Hematopoietic multipotent progenitor cell treated with erythropoietin and hydrocortisone succinate and interleukin-3 and kit ligand, for 6 days (in vitro differentiated cells): ENCODE measurements around the gene NEUROG1.
"Not testable (repeated sequence)": the region's sequence is repeated elsewhere in the genome, so short reads cannot be mapped to it uniquely, and the experiment has no call there.

Source experiments
- DNase-seq: peaks from one replicate; pipeline ENCODE4 v3.0.0-alpha.2; 2015

The NEUROG1 gene

DNA sequence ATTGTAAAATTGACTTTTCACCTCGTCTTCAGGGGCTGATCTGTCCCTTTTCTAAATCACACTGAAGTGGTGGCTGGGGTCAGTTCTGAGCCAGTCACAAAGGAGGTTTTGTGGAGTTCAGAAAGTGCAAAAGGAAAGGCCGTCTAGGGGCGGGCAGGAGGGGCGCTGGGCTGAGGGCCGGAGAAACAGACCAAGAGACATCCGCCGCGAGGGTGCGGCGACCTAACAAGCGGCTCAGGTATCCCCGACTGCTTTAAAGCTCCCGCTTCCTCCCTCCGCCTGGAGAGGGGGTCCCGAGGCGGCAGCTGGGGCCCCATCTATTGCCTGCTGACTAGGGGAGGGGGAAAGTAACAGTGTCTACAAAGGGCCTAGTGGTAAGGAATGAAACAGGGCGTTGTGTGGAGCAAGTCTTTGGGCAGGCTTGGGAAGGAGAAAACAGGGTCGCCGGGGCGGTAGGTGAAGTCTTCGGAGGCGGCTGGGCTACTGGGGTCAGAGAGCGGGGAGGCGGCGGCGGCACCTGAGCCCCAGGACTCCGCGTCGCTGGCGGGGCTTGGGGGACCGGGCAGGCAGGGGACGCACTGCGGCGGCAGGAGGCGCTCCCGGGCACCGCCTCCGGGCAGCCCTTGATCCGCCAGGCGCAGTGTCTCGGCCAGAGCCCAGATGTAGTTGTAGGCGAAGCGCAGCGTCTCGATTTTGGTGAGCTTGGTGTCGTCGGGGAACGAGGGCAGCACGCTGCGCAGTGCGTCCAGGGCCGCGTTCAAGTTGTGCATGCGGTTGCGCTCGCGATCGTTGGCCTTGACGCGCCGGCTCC, 950 bp downstream of the NEUROG1 start:
- peak; percentile 58 for DNase-seq

GRCh38 chr5:135533794-135534193, 2.0 kb downstream of the NEUROG1 start:
- no peak for DNase-seq

DNA sequence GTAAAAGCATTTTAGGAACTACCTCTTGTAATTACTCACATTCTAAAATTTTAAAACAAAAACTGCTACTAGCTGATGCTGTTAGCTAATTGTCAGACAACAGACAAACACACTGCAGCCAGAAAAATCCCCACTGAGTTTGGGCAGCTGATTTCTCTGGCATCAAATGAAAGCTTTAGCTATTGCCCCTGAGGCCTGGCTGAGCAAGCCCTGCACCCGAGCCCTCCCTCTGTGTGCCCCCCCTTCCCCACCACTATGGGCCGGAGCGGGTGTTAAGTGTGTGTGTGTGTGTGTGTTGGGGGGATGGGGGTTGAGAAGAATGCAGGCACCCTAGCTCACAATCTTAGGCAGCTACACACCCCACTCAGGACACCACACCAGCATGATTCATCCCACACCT, 2.4 kb downstream of the NEUROG1 start:
- DNase-seq = no peak

DNA sequence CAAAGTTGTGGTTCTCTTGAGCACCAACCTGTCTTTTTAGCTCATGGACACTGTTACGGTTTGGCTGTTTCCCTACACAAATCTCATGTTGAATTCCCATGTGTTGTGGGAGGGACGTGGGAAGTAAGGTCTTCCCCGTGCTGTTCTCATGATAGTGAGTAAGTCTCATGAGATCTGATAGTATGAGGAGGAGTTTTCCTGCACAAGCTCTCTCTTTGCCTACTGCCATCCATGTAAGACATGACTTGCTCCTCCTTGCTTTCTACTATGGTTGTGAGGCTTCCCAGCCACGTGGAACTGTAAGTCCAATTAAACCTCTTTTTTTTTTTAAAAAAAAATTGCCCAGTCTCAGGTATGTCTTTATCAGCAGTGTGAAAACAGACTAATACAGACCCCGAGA, 6.2 kb downstream of the NEUROG1 start:
- not testable (repeated sequence) for DNase-seq

- no peak for DNase-seq
Measured at GRCh38 chr5:135526924-135527323, 8.8 kb downstream of the NEUROG1 start.

- no peak for DNase-seq
Measured at GRCh38 chr5:135521964-135522363, 13.8 kb downstream of the NEUROG1 start.

DNA sequence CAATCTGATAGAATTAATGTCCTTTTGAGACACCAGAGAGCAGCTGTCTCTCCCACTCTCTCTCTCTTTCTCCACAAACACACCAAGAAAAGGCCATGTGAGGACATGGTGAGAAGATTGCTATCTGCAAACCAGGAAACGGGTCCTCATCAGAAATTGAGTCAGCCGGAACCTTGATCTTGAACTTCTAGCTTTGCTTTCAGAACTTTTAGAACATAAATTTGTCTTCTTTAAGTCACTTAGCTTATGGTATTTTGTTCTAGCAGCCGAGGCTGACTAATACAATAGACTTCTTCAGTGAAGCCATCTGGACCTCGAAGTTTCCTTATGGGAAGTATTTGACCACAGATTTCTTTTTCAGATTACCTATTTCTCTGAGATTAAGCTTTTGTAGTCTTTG, 18.1 kb downstream of the NEUROG1 start:
- DNase-seq = no peak

DNA sequence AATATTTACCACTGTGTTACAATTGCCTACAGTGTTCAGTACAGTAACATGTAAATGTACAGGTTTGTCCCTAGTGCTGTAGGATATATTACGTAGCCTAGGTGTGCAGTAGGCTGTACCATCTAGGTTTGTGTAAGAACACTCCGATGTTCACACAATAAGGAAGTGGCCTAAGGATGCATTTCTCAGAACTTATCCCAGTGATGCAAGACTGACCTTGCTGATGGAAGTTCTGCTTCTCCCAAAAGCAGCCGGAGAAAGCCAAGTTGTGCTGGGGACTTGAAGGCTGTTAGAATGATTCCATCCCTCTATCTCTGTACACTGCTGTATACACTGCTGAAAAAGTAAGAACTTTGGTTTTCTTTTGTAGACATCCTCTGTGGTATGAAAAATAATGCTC, 21.6 kb downstream of the NEUROG1 start:
- no peak for DNase-seq

- no peak for DNase-seq
Measured at GRCh38 chr5:135511761-135512575, 23.8 kb downstream of the NEUROG1 start.

GRCh38 chr5:135509995-135510394, 25.8 kb downstream of the NEUROG1 start:
- DNase-seq = no peak

- peak; percentile 18 for DNase-seq
Measured at GRCh38 chr5:135508496-135509005, 27.2 kb downstream of the NEUROG1 start.

- no peak for DNase-seq
Measured at GRCh38 chr5:135505973-135506372, 29.8 kb downstream of the NEUROG1 start.

DNA sequence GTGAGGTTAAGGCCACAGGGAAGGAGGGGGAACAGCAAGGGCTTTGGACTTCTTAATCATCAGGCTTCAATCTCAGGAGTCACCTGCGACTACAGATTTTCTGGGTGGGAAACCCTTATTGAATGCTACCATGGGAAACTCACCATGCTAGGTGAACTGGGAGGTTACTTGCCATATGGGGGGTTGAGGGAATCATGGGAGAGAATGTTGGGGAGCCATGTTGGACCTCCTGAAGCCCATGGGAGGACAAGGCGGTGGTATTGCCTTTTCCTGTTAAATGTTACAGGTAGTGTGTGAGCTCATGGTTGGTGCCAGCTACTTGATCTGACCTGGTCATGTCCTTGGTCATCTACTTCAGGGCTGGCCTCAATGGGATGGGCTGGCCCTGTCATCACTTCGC, 31.4 kb downstream of the NEUROG1 start:
- DNase-seq = no peak

DNA sequence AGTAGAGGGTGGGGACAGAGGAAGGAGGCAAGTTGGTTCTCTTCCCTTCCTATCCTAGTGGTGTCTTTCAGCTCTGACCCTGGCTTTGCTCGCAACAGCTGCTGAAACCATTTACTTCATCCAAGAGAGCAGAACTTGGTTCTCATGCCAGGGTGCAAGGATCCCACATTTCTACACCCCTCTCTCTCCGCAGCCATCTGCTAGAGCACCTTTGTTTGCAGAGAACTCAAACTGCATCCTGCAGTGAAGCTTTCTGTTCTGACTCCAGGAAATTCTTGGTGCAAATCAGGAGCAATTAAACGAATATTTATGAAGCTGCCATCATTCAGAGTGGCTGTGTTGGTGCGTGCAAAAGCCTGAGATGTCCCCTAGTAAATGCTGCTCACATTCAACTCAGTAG, 31.9 kb downstream of the NEUROG1 start:
- DNase-seq = no peak

DNA sequence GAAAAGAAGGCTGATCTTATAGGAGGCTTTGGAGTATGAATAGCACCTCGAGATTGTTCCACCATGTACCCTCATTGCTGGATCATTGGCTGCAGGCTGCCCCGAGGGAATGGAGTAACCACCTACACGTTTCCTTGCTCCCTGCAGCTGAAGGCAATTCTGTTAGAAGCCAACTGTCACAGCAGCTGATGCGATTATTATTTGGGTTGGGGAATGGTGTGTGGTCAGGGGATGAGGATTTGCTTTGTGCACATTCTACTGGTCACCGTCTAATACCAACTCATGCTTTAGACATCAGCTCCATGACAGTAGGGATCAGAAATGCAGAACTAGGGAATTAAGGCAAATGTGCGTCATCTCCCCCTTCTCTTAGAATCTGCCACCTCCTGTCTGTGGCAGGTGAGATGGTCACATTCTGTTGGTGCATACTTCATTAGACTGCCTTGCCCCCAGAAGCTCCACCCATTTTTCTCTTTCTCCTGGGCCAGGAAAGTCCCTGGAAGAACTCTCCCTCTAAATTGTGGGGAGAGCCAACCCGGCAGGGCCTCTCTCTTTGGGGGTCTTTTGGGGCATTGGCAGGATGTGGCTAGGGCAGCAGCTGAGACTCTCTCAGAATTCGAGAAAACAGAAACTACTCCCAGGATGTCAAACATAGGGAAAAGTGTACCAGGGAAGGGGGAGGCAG, 32.8 kb downstream of the NEUROG1 start:
- no peak for DNase-seq

- no peak for DNase-seq
Measured at GRCh38 chr5:135501965-135502364, 33.8 kb downstream of the NEUROG1 start.

GRCh38 chr5:135498637-135498995, 37.1 kb downstream of the NEUROG1 start:
- no peak for DNase-seq

DNA sequence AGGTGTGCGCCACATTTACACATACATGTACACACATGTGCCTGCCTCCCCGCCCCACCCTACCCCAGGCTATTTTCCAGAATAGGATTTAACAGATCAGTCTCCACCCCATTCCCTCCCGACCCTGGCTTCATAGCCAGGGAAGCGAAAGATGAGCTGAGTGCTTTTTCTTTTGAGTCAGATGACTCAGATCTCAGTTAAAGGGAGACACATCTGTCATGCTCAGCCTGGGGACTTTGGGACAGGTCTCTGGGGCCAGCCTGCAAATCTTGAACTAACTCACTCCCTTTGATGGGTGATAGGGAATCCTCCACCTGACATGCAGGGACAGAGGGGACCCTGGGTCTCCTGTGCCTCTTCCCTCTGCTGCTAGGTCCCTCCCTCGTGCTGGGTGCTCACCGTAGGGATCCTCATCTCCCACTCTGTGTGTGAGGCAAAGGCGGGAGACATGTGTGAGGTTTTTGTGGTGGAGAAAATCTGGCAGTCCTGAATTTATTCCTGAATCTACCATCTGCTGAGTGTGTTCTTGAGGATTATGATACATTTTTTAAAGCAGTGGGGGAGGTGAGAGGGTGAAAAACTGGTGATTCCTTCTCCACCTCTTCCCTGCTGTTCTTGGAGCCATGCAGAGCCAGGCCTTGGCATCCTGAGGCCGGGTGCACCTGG, 37.7 kb downstream of the NEUROG1 start:
- DNase-seq = no peak

DNA sequence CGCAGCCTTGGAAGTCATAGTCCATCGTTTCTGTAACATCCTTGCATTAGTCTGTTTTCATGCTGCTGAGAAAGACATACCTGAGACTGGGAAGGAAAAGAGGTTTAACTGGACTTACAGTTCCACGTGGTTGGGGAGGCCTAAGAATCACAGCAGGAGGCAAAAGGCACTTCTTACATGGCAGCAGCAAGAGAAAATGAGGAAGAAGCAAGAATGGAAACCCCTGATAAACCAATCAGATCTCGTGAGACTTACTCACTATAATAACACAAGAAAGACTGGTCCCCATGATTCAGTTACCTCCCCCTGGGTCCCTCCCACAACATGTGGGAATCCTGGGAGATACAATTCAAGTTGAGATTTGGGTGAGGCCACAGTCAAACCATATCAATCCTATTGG, 40.2 kb downstream of the NEUROG1 start:
- DNase-seq = not testable (repeated sequence)

DNA sequence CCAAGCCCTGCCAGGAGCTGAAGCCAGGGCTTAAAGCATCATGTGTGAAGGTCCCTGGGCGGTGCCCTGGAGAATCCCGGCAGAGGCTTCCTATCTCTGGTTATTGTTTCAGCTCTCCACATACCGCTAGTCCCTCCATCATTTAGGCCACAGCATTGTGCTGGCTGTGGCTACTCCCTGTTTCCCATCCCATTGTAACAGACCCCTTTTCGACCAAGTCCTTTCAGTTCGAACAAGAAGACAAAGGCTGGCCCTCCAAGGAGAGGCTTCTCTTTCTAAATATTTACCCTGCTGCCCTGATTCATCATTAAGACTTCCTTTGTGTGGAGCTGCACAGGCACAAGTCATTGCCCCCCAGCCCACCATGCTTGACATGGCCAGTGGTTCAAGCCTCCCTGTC, 41.6 kb downstream of the NEUROG1 start:
- no peak for DNase-seq

DNA sequence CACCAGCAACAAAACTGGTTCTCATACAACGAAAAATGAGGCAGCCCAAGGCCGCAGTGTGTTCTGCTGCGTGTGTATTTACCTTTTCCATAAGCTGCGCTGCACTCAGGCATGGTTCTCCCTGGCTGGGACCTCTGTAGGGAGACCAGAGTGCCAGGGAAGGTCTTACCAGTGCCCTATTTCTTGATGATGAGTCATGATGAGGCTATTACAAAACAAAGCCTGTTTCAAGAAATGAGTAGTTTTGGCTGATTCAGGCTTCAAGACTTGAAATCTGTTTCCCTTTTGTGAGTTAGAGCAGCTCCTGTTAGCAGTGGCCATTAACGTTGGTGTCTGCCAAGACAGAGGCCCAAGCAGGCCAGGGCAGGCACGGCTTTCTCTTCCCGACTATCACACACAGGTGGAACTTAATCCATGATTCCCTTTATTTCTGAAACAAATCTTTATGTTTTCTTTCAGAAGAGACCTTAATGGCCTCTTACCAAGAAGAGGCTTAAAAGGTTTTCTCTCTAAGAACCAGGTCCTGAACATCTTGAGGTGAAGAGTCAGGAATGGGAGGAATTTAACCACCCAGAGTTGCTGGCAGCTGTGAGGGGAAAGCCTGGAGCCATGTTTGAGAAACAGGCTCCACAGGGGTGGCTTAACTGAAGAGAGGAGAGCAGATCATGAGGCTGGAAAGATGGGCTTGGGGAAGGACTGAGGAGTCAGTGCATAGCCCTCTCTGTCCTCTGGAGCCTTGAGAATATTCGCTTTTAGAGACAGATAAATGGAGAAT, 42.2 kb downstream of the NEUROG1 start:
- DNase-seq = peak; percentile 50

GRCh38 chr5:135492319-135492626, 43.5 kb downstream of the NEUROG1 start:
- DNase-seq = no peak
